GM08714 (cell line): ENCODE measurements around the gene EXOC4.

Experiments used
- H3K4me3 ChIP-seq: fragments of 200-500 bp; sonication (Bioruptor generic); 2 replicates; pipeline ENCODE4 v1.5.1; 2014; ENCODE audit warnings: mild to moderate bottlenecking, low read length, inconsistent platforms
- ZNF274 ChIP-seq: IDR thresholded peaks from 2 replicates; pipeline ENCODE4 v1.6.1; 2012; ENCODE audit warnings: mild to moderate bottlenecking, low read depth, low read length

Gene EXOC4

DNA sequence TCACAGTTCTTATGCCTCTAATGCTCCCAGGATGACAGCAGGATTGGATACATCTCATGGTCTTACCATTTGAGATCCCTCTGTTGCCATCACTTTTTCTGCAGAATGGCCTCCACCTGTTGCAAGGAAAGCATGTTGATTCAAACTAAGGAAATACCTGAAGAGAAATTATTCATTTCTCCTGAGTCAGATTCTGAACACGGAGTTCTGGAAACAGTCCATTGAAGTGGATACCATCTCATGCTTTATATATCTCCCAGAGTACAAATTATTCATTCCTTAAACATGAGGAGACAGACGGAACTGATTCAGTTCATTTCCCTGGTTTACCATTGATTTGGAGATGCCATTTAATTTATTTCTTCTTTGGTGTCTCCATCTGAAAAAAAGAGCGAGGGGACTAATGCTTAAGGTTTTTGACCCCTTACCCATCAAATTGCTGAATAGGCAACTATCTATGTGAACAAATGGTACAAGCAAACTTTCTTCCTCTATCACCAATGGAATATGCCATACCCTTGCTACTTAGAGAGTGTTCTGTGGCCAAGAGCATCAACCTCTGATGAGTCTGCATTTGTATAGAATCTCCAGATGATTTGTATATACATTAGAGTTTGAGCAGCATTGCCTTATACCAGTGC, 569.2 kb downstream of the EXOC4 start:
- TF ChIP-seq ZNF274: no peak
- no peak overlapping the region for H3K4me3 ChIP-seq

DNA sequence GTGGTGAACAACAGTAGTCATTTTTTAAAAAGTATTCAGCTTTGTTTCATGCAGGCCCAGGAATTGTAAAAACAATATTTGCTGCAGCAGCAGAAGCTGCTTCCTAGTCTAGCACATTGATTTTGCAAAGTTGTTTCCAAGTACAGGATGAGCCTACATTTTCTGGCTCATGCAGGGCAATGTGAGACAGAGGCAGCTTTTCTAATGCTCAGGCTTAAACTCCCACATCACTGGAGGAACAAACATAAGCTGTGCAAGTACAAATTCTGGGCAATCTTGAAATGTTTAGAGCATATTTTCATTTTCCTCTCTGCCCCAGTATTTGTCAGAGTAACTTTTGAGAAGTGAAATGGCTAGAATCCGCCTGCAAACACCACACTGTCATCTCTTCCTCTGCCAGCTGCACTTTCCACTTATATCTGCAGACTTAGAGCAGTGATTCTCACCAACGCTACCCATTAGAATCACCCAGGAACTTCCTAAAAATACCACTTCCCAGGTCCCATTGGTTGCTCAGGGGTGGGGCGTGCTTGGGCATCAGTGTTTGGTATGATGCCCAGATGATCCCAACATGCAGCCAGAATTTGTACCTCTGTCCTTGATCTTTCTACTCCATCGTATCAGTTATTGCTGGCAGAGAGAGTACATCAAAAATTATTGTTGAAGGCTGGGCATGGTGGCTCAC, 570.1 kb downstream of the EXOC4 start:
- H3K4me3 ChIP-seq: no peak overlapping the region
- no peak for TF ChIP-seq ZNF274

- no peak overlapping the region for H3K4me3 ChIP-seq
- TF ChIP-seq ZNF274: no peak
Observed at GRCh38 chr7:133824132-133824531, 571.3 kb downstream of the EXOC4 start.

DNA sequence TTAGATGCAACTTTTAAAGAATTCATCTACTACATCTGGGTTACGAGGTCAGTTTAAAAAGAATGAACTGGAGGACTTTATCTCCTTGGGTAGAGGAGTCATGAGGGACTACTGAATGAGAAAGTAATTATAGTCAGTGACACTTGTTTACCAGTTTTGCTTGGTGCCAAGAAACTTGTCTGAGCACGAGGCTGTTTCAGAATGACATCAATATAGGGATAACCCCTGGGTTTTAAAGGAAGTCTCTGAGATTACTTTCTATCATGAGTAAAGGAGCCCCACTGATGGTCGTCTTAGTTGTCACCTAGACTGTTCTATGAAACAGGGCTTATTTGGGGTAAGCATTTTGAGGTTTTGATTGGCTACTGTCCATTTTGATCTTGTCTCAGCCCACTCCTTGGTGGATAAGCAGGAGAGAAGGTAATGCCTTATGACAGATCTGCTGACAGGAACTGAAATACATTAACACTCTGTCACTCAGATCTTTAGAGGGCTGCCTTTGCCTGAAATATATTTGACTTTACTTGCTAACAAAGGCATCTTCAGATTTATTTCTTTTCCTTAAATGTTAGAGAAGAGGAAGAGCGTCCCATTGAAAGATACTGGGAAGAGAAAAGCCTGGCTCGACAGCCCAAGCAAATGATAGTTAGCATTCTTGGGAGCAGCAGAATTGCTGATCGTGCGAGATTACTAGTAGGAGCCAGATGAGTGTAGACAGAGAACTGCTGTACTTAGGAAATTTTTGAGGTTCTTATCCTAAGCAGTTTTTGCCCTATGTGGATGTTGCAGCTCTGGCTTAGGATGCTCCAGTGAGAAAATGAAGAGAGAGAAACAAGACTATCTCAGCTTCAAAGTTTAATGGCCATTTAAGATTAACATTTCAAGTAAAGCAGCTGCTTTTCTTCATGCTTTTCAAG, 575.1 kb downstream of the EXOC4 start:
- no peak for TF ChIP-seq ZNF274
- H3K4me3 ChIP-seq: no peak overlapping the region

GRCh38 chr7:133828906-133829305, 576.0 kb downstream of the EXOC4 start:
- TF ChIP-seq ZNF274: no peak
- H3K4me3 ChIP-seq: no peak overlapping the region

GRCh38 chr7:133829336-133829897, 576.5 kb downstream of the EXOC4 start:
- no peak for TF ChIP-seq ZNF274
- H3K4me3 ChIP-seq: no peak overlapping the region

DNA sequence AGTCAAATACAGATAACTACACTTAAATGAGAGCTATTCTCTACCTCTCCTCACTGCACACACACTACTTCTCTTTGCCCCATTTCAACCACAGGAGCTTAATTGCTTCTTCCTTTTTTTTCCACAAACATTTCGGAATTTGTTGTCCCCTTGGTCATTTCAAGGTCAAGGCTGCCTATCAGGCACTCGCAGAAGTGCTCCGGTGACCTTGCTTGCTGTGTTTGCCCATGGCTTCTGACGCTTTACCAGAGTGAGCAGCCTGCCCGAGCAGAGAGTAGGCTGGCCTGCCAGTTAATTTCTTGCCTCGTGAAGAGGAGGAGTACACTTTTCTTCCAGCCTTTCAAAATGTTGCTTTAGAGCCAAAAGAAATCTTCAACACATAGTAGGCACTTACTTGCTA, 577.2 kb downstream of the EXOC4 start:
- no peak for TF ChIP-seq ZNF274
- H3K4me3 ChIP-seq: no peak overlapping the region

DNA sequence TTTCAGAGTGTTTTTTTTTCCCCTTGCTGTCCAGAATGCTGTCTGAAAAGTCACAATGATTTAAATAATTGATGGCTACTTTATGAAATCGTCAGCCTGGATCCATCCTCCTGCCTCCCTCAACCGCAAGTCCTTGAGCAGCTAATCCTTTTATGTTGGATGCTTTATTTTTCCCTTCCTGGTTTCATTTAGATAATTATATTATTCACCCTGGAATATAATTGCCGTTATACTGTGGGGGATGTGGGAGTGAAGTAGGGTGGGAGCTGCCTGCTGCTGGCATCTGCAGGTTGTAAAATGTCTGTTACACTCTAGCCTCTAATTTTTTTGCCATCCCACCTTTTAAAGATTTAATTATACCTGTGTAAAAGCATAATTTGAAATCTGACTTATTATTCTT, 583.8 kb downstream of the EXOC4 start:
- no peak overlapping the region for H3K4me3 ChIP-seq
- no peak for TF ChIP-seq ZNF274

DNA sequence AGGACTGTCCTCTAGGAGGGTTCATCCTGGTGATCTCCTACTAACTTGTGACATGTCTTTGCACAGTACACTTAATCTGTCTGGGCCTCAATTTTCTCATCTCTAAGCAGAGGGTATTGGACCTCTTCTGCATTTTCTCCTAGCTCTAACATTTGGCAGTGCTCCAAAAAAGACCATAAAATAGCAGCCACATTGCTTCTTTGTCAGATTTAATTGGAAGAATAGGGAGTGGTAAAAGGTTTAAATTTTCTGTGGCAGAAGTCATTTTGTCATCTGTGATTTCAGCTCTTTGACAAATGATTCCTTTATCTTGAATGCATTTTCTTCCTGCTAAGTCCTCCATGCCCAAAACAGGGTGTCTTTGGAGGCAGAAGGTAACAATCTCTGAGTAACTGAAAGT, 584.3 kb downstream of the EXOC4 start:
- TF ChIP-seq ZNF274: no peak
- H3K4me3 ChIP-seq: no peak overlapping the region

- H3K4me3 ChIP-seq: no peak overlapping the region
- no peak for TF ChIP-seq ZNF274
Observed at GRCh38 chr7:133839121-133839520, 586.2 kb downstream of the EXOC4 start.

DNA sequence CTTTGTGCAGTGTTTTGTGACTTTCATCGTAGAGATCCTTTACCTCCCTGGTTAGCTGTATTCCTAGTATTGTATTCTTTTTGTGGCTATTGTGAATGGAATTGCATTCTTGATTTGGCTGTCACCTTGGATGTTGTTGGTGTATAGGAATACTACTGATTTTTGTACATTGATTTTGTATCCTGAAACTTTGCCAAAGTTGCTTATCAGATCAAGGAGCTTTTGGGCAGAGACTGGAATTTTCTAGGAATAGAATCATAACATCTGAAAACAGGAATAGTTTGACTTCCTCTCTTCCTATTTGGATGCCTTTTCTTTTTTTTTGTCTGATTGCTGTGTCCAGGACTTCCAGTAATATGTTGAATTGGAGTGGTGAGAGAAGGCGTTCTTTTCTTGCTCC, 590.5 kb downstream of the EXOC4 start:
- TF ChIP-seq ZNF274: no peak
- H3K4me3 ChIP-seq: no peak overlapping the region

DNA sequence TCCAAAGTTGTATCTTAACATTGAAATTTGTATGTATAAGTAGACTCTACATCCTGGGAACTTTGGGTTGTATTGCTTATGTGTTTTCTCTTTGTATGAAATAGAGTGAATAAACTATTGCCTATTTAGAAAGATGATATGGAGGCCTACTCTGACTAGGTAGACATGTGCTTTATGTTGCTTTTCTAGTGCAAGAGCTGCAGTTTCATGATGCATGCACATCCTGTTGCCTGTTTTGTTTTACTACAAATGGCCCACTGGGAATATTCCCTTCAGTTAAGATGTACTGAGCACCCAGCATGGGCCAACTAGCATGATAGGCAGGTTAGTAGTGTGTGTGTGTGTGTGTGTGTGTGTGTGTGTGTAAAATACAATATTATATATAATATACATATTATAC, 592.1 kb downstream of the EXOC4 start:
- no peak overlapping the region for H3K4me3 ChIP-seq
- no peak for TF ChIP-seq ZNF274

- H3K4me3 ChIP-seq: no peak overlapping the region
- TF ChIP-seq ZNF274: no peak
Observed at GRCh38 chr7:133846203-133846945, 593.5 kb downstream of the EXOC4 start.
